Neural progenitor cell (in vitro differentiated cells): Measurements from ENCODE around the gene MIA2. TPM values are rescaled to one million over a fixed set of nuclear protein-coding genes. Genes with fewer than 3 reads are reported as not detected.

Experiments
- DNase-seq: peaks from one replicate; pipeline ENCODE4 v3.0.0-alpha.2; 2016; ENCODE audit warnings: low spot score
- H2AFZ ChIP-seq: fragments of 200-600 bp; sonication (generic); replicated peaks from 2 replicates; pipeline ENCODE4 v1.6.1; 2016; ENCODE audit warnings: antibody characterized with exemption
- H3F3A ChIP-seq: fragments of 200-600 bp; sonication (generic); 2 replicates; pipeline ENCODE4 v1.6.1; 2016; ENCODE audit warnings: antibody characterized with exemption, low read depth
- H3K27ac ChIP-seq: fragments of 200-600 bp; sonication (generic); 2 replicates; pipeline ENCODE4 v1.5.1; 2016; ENCODE audit warnings: mild to moderate bottlenecking
- H3K27me3 ChIP-seq: fragments of 200-600 bp; sonication (generic); 2 replicates; pipeline ENCODE4 v1.6.1; 2016; ENCODE audit warnings: mild to moderate bottlenecking, moderate library complexity
- H3K36me3 ChIP-seq: fragments of 200-600 bp; sonication (generic); 2 replicates; pipeline ENCODE4 v1.5.1; 2016
- H3K4me1 ChIP-seq: fragments of 200-600 bp; sonication (generic); 2 replicates; pipeline ENCODE4 v1.6.1; 2016; ENCODE audit warnings: mixed run types
- H3K4me2 ChIP-seq: fragments of 200-600 bp; sonication (generic); 2 replicates; pipeline ENCODE4 v1.6.1; 2016
- H3K4me3 ChIP-seq: fragments of 200-600 bp; sonication (generic); 2 replicates; pipeline ENCODE4 v1.5.1; 2016
- H3K79me2 ChIP-seq: fragments of 200-600 bp; sonication (generic); 2 replicates; pipeline ENCODE4 v1.6.1; 2016; ENCODE audit warnings: low read depth
- H3K9ac ChIP-seq: fragments of 200-600 bp; sonication (generic); 2 replicates; pipeline ENCODE4 v1.6.1; 2016
- H3K9me3 ChIP-seq: fragments of 200-600 bp; sonication (generic); 2 replicates; pipeline ENCODE4 v1.5.1; 2016; ENCODE audit warnings: low read depth
- H4K20me1 ChIP-seq: fragments of 200-600 bp; sonication (generic); 2 replicates; pipeline ENCODE4 v1.6.1; 2016; ENCODE audit warnings: low read depth
- H3K27ac Mint-ChIP-seq: 3 replicates; pipeline ENCODE4 v1.8.0; 2021; ENCODE audit warnings: mixed read lengths
- H3K27me3 Mint-ChIP-seq: 2 replicates; pipeline ENCODE4 v1.8.0; 2022; ENCODE audit warnings: low read depth, mild to moderate bottlenecking, inconsistent platforms, moderate library complexity, mixed read lengths; ENCODE audit not compliant: insufficient read depth
- H3K36me3 Mint-ChIP-seq: 3 replicates; pipeline ENCODE4 v1.8.0; 2021; ENCODE audit warnings: mixed read lengths
- H3K4me1 Mint-ChIP-seq: 3 replicates; pipeline ENCODE4 v1.8.0; 2021; ENCODE audit warnings: mixed read lengths
- H3K4me3 Mint-ChIP-seq: 3 replicates; pipeline ENCODE4 v1.8.0; 2021; ENCODE audit warnings: mild to moderate bottlenecking, moderate library complexity, mixed read lengths
- H3K9me3 Mint-ChIP-seq: 3 replicates; pipeline ENCODE4 v1.8.0; 2020; ENCODE audit warnings: mixed read lengths
- CTCF ChIP-seq: fragments of 200-600 bp; sonication (generic); IDR thresholded peaks from 2 replicates; pipeline ENCODE4 v1.5.1; 2017; ENCODE audit warnings: antibody characterized with exemption, mild to moderate bottlenecking
- EZH2 ChIP-seq: fragments of 200-600 bp; sonication (generic); IDR thresholded peaks from 2 replicates; pipeline ENCODE4 v1.6.1; 2017; ENCODE audit warnings: antibody characterized with exemption, mild to moderate bottlenecking, moderate library complexity
- EZH2phosphoT487 ChIP-seq: fragments of 200-600 bp; sonication (generic); IDR thresholded peaks from 2 replicates; pipeline ENCODE4 v1.6.1; 2017; ENCODE audit warnings: antibody characterized with exemption
- total RNA-seq: library from RNA; depleted of rRNA; stranded (reverse); fragments of >200 nt; gene quantifications from 2 replicates; pipeline ENCODE4 v1.2.3, GENCODE V29; 2015; ENCODE audit warnings: low replicate concordance

The MIA2 gene
- total RNA-seq, 1 donor from 2014 or later: 13.0 TPM

GRCh38 chr14:39310051-39310450 lies 76.3 kb downstream of the MIA2 start:
- Histone ChIP-seq H3F3A (no peaks in the 10 kb centered on the region), H3K36me3 (peaks cover under 1% of the 10 kb centered on the region), H3K27me3 (no peaks in the 10 kb centered on the region), H3K4me2 (no peak overlapping the region), H3K4me1 (no peaks in the 10 kb centered on the region), H3K9me3 (no peaks in the 10 kb centered on the region), H3K27ac (no peak overlapping the region), H3K9ac (no peak overlapping the region), H2AFZ (no peak overlapping the region), H3K79me2 (no peaks in the 10 kb centered on the region), H3K4me3 (no peak overlapping the region), H4K20me1 (no peaks in the 10 kb centered on the region)
- Mint-ChIP-seq H3K27ac (no peak overlapping the region), H3K27me3 (no peaks in the 10 kb centered on the region), H3K4me1 (no peaks in the 10 kb centered on the region), H3K36me3 (peaks cover 13% of the 10 kb centered on the region), H3K4me3 (no peak overlapping the region), H3K9me3 (no peaks in the 10 kb centered on the region)
- no peak for DNase-seq
- no peak for TF ChIP-seq EZH2phosphoT487
- no peak for TF ChIP-seq EZH2
- TF ChIP-seq CTCF: no peak

- H3K4me3 ChIP-seq: no peak overlapping the region
- Mint-ChIP-seq H3K4me3 (no peak overlapping the region), H3K36me3 (peaks cover 8% of the 10 kb centered on the region), H3K9me3 (no peaks in the 10 kb centered on the region), H3K27ac (no peak overlapping the region), H3K27me3 (no peaks in the 10 kb centered on the region), H3K4me1 (no peaks in the 10 kb centered on the region)
- no peaks in the 10 kb centered on the region for H3K9me3 ChIP-seq
- no peak overlapping the region for H3K9ac ChIP-seq
- H3K27ac ChIP-seq: no peak overlapping the region
- H3F3A ChIP-seq: no peaks in the 10 kb centered on the region
- peaks cover 3% of the 10 kb centered on the region for H3K36me3 ChIP-seq
- H3K4me2 ChIP-seq: peak overlapping the region; percentile 14
- peak; percentile 73 for DNase-seq
- no peak for TF ChIP-seq CTCF
- TF ChIP-seq EZH2phosphoT487: peak; percentile 51
- H3K79me2 ChIP-seq: no peaks in the 10 kb centered on the region
- peaks cover 16% of the 10 kb centered on the region for H3K4me1 ChIP-seq
- H4K20me1 ChIP-seq: no peaks in the 10 kb centered on the region
- H2AFZ ChIP-seq: no peak overlapping the region
- H3K27me3 ChIP-seq: no peaks in the 10 kb centered on the region
Measured at GRCh38 chr14:39315859-39316444, 82.2 kb downstream of the MIA2 start.

GRCh38 chr14:39316830-39317553 lies 83.3 kb downstream of the MIA2 start:
- H3K27me3 ChIP-seq: no peaks in the 10 kb centered on the region
- no peak overlapping the region for H2AFZ ChIP-seq
- peaks cover 16% of the 10 kb centered on the region for H3K4me1 ChIP-seq
- no peaks in the 10 kb centered on the region for H3K9me3 ChIP-seq
- H3K79me2 ChIP-seq: no peaks in the 10 kb centered on the region
- no peak overlapping the region for H3K4me3 ChIP-seq
- peaks cover 8% of the 10 kb centered on the region for H3K36me3 Mint-ChIP-seq
- no peak overlapping the region for H3K4me3 Mint-ChIP-seq
- no peak overlapping the region for H3K27ac ChIP-seq
- H3K36me3 ChIP-seq: peaks cover 3% of the 10 kb centered on the region
- TF ChIP-seq EZH2phosphoT487: no peak
- no peak for TF ChIP-seq CTCF
- TF ChIP-seq EZH2: no peak
- H4K20me1 ChIP-seq: no peaks in the 10 kb centered on the region
- no peaks in the 10 kb centered on the region for H3K9me3 Mint-ChIP-seq
- no peak overlapping the region for H3K9ac ChIP-seq
- no peak for DNase-seq
- no peak overlapping the region for H3K27ac Mint-ChIP-seq
- no peaks in the 10 kb centered on the region for H3K27me3 Mint-ChIP-seq
- no peak overlapping the region for H3K4me2 ChIP-seq
- H3F3A ChIP-seq: no peaks in the 10 kb centered on the region
- no peaks in the 10 kb centered on the region for H3K4me1 Mint-ChIP-seq
